ENCODE measurements around the gene CCDC91.

Gene CCDC91

GRCh38 chr12:28543021-28543890 lies 353.0 kb downstream of the CCDC91 start:
- DNase-seq: no peak

GRCh38 chr12:28550757-28551704 lies 360.8 kb downstream of the CCDC91 start:
- DNase-seq: no peak

- DNase-seq: no peak
These were observed 362.2 kb downstream of the CCDC91 start for GRCh38 chr12:28552251-28552970.

- no peak for DNase-seq
These were observed 365.5 kb downstream of the CCDC91 start for GRCh38 chr12:28555748-28556147.

GRCh38 chr12:28558250-28558649 lies 368.0 kb downstream of the CCDC91 start:
- DNase-seq: no peak

- no peak for DNase-seq
These were observed 373.0 kb downstream of the CCDC91 start for GRCh38 chr12:28563286-28563685.

- no peak for DNase-seq
These were observed 373.7 kb downstream of the CCDC91 start for GRCh38 chr12:28563936-28564335.

- no peak for DNase-seq
These were observed 377.9 kb downstream of the CCDC91 start for GRCh38 chr12:28568118-28568517.

- no peak for DNase-seq
These were observed 378.4 kb downstream of the CCDC91 start for GRCh38 chr12:28568704-28569103.

- no peak for DNase-seq
These were observed 379.6 kb downstream of the CCDC91 start for GRCh38 chr12:28569698-28570411.

GRCh38 chr12:28570811-28571210 lies 380.6 kb downstream of the CCDC91 start:
- DNase-seq: no peak

GRCh38 chr12:28574746-28575592 lies 384.7 kb downstream of the CCDC91 start:
- DNase-seq: no peak

- no peak for DNase-seq
These were observed 385.4 kb downstream of the CCDC91 start for GRCh38 chr12:28575593-28576205.

- DNase-seq: no peak
These were observed 388.1 kb downstream of the CCDC91 start for GRCh38 chr12:28578361-28578760.

- DNase-seq: no peak
These were observed 388.6 kb downstream of the CCDC91 start for GRCh38 chr12:28578833-28579252.

GRCh38 chr12:28582672-28583376 lies 392.6 kb downstream of the CCDC91 start:
- DNase-seq: no peak

- no peak for DNase-seq
These were observed 393.5 kb downstream of the CCDC91 start for GRCh38 chr12:28583701-28584261.

- no peak for DNase-seq
These were observed 394.9 kb downstream of the CCDC91 start for GRCh38 chr12:28585146-28585545.

- DNase-seq: no peak
These were observed 396.2 kb downstream of the CCDC91 start for GRCh38 chr12:28586481-28586880.

GRCh38 chr12:28591831-28592230 lies 401.6 kb downstream of the CCDC91 start:
- DNase-seq: no peak
